NOMO-1 treated with DMSO at 0.1 percent for 48 hours (cell line): ENCODE results near the gene RPS15A.
"Not testable (repeated sequence)": the region's sequence is repeated elsewhere in the genome, so short reads cannot be mapped to it uniquely, and the experiment has no call there.

Source experiments
- DNase-seq: peaks from one replicate; lab custom pipeline; 2025; ENCODE audit not compliant: unreplicated experiment; lab: John Stamatoyannopoulos, UW

RPS15A gene

GRCh38 chr16:18757960-18758660 lies 32.0 kb downstream of the RPS15A start:
- DNase-seq: not testable (repeated sequence)

GRCh38 chr16:18756639-18757038 lies 33.5 kb downstream of the RPS15A start:
- not testable (repeated sequence) for DNase-seq

DNA sequence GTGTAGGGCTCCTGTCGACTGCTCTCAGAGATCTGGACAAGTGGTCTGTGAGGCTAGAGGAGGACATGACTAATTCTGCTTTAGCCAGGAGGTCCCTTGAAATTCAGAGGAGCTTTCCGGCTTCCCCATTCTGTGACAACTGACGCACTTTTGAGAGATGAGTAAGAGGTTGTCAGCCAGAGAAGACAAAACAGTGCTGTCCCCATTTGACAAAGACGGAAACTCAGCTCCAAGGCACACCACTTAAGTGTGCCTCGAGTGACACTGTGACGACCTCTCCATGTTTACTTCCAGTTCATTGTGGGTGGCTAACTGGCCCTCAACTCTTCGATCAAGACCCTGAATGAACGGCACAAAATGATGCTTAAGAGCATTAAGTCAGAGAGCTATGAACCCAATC lies 47.3 kb downstream of the RPS15A start:
- DNase-seq: peak; percentile 6

GRCh38 chr16:18740027-18740426 lies 50.1 kb downstream of the RPS15A start:
- DNase-seq: not testable (repeated sequence)

DNA sequence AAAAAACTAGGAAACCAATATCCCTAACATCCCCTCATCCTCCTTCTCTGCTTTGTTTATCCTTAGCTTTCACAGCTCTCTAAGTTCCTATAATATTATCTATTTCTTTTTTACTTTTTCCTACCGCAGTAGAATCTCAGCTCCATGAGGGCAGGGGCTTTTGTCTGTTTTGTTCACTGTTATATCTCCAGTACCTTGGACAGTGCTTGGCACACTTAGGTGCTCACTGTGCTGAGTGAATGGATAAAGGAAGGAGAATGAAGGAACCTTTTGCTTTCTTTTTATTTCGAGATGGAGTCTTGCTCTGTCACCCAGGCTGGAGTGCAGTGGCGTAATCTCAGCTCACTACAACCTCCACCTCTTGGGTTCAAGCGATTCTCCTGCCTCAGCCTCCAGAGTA lies 51.4 kb downstream of the RPS15A start:
- not testable (repeated sequence) for DNase-seq

DNA sequence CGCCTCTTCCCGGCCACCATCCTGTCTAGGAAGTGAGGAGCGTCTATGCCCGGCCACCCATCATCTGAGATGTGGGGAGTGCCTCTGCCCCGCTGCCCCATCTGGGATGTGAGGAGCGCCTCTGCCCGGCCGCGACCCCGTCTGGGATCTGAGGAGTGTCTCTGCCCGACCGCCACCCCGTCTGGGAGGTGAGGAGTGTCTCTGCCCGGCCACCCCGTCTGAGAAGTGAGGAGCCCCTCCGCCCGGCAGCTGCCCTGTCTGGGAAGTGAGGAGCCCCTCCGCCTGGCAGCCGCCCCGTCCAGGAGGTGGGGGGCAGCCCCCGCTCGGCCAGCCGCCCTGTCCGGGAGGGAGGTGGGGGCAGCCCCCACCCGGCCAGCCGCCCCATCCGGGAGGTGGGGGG lies 55.9 kb downstream of the RPS15A start:
- DNase-seq: not testable (repeated sequence)
